HL-60 (cell line): ENCODE measurements around the gene S100P.

Experiments used
- DNase-seq, 2 experiments: peaks; one replicate each; pipeline ENCODE4 v3.0.0-alpha.2; 2010 to 2020; ENCODE audit warnings: low read depth in 1 of 2, low spot score in 1 of 2
- H3K27ac ChIP-seq: fragments of 250-450 bp; sonication (Bioruptor Pico); replicated peaks from 2 replicates; pipeline ENCODE4 v1.5.1; 2020; ENCODE audit warnings: mild to moderate bottlenecking, moderate library complexity
- H3K27me3 ChIP-seq: fragments of 250-450 bp; sonication (Bioruptor Pico); 2 replicates; pipeline ENCODE4 v1.5.1; 2021; ENCODE audit warnings: mild to moderate bottlenecking, moderate library complexity; ENCODE audit not compliant: insufficient read depth, poor library complexity, severe bottlenecking
- H3K4me3 ChIP-seq: replicated peaks from 2 replicates; pipeline ENCODE4 v1.5.1; 2011; ENCODE audit warnings: mild to moderate bottlenecking, control low read depth, low read length; ENCODE audit not compliant: insufficient read depth
- GABPA ChIP-seq: IDR thresholded peaks from 2 replicates; pipeline ENCODE4 v1.6.1; 2012; ENCODE audit warnings: low read depth
- POLR2AphosphoS5 ChIP-seq: IDR thresholded peaks from 2 replicates; pipeline ENCODE4 v1.6.1; 2012; ENCODE audit warnings: low read depth
- SPI1 ChIP-seq: IDR thresholded peaks from 2 replicates; pipeline ENCODE4 v1.6.1; 2012; ENCODE audit warnings: low read depth, mild to moderate bottlenecking, borderline replicate concordance
- TF ChIP-seq, protein P1 (sequence below): IDR thresholded peaks from one replicate; pipeline ENCODE4 v1.5.1; 2011; ENCODE audit warnings: low read length, control low read depth, inconsistent platforms; ENCODE audit not compliant: insufficient read depth
- TF ChIP-seq, protein P2 (sequence below): IDR thresholded peaks from 2 replicates; pipeline ENCODE4 v1.6.1; 2012; ENCODE audit warnings: low read depth; ENCODE audit not compliant: insufficient replicate concordance

The S100P gene

DNA sequence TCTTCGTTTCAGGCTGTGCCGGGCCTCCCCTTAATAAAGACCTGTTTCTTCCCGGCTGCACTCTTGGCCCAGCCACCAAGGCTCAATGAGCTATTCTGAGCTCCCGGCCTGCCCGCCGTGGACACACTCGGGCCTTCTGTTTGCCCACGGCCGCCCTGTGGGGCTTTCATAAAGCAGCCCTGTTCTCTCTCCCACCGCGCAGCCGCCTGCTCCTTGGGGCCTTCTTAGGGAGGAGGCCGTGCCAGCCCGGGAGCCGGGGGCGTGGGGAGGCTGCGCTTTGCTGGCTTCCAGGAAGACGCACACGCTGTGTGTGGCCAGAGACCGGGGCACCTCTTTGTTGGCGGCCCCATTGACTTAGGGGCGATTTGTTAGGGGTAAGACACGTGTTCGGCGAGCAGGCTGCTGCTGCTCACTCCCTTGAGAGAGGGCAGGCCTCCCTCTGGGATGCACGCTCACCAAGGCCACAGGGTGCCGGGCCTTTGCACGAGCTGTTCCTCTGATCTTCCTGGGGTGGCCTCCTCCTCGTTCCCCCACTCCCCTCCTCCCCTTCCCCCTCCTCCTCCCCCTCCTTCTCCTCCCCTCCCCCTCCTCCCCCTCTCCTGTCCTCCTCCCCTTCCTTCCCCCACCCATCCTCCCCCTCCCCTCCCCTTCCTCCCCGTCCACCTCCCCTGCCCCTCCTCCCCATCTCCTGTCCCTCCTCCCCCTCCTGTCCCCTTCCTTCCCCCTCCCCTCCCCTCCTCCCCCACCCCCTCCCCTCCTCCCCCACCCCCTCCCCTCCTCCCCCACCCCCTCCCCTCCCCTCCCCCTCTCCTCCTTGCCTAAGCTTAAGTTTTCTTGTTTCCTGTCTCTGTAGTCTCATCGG lies 33.6 kb downstream of the S100P start:
- TF ChIP-seq, protein P1, sequence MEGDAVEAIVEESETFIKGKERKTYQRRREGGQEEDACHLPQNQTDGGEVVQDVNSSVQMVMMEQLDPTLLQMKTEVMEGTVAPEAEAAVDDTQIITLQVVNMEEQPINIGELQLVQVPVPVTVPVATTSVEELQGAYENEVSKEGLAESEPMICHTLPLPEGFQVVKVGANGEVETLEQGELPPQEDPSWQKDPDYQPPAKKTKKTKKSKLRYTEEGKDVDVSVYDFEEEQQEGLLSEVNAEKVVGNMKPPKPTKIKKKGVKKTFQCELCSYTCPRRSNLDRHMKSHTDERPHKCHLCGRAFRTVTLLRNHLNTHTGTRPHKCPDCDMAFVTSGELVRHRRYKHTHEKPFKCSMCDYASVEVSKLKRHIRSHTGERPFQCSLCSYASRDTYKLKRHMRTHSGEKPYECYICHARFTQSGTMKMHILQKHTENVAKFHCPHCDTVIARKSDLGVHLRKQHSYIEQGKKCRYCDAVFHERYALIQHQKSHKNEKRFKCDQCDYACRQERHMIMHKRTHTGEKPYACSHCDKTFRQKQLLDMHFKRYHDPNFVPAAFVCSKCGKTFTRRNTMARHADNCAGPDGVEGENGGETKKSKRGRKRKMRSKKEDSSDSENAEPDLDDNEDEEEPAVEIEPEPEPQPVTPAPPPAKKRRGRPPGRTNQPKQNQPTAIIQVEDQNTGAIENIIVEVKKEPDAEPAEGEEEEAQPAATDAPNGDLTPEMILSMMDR: no peak
- TF ChIP-seq POLR2AphosphoS5 (no peak), GABPA (no peak), SPI1 (no peak)
- TF ChIP-seq, protein P2, sequence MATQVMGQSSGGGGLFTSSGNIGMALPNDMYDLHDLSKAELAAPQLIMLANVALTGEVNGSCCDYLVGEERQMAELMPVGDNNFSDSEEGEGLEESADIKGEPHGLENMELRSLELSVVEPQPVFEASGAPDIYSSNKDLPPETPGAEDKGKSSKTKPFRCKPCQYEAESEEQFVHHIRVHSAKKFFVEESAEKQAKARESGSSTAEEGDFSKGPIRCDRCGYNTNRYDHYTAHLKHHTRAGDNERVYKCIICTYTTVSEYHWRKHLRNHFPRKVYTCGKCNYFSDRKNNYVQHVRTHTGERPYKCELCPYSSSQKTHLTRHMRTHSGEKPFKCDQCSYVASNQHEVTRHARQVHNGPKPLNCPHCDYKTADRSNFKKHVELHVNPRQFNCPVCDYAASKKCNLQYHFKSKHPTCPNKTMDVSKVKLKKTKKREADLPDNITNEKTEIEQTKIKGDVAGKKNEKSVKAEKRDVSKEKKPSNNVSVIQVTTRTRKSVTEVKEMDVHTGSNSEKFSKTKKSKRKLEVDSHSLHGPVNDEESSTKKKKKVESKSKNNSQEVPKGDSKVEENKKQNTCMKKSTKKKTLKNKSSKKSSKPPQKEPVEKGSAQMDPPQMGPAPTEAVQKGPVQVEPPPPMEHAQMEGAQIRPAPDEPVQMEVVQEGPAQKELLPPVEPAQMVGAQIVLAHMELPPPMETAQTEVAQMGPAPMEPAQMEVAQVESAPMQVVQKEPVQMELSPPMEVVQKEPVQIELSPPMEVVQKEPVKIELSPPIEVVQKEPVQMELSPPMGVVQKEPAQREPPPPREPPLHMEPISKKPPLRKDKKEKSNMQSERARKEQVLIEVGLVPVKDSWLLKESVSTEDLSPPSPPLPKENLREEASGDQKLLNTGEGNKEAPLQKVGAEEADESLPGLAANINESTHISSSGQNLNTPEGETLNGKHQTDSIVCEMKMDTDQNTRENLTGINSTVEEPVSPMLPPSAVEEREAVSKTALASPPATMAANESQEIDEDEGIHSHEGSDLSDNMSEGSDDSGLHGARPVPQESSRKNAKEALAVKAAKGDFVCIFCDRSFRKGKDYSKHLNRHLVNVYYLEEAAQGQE: no peak
- no peak for DNase-seq
- Histone ChIP-seq H3K27me3 (no peaks in the 10 kb centered on the region), H3K27ac (no peak overlapping the region), H3K4me3 (no peak overlapping the region)

DNA sequence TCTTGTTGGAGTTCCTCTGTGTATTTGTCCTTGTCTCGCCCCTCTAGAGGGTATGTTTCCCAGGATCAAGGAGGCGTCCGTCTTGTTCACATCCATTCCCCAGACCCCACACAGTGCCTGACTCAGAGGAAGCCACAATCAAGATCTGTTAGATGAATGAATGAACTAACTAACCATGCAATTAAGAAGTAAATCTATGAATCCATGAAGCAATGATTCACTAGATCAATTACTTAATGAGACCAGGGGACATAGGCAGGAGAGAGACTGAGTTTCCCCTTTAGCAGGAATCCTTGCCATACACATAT lies 34.2 kb downstream of the S100P start:
- Histone ChIP-seq H3K27ac (no peak overlapping the region), H3K27me3 (no peaks in the 10 kb centered on the region), H3K4me3 (no peak overlapping the region)
- DNase-seq: no peak
- TF ChIP-seq, protein P1: no peak
- TF ChIP-seq SPI1 (no peak), GABPA (no peak)

DNA sequence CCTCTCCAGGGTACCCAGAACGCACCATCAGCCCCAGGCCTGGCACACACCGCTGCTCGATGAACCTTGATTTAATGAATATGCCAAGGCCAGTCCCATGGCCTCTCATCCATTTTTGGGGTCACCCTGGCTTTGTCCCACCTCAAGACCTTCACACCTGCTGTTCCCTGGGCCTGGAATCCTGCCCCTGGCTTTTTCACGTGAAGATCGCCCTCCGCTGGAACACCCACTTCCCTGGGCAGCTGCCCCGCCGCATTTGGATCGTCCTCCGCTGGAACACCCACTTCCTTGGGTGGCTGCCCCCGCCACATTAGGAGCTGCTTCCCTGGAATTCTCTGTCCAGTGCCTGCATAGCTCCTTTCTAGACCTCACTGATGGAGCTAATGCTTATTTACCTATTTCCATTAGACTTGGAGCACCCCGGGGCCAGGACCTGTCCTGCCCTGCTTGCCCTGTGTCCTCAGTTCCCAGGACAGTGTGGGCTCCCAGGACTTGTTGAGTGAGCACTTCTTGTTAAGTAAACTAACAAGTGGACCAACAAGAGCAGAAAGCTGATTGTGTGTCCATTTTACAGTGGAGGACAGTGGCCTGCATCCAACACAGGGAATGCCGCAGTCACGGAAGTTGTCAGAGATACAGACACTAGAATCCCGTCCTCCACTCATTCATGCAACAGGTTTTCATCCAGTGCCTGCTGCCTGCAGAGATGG lies 34.8 kb downstream of the S100P start:
- no peak for DNase-seq
- no peak for TF ChIP-seq POLR2AphosphoS5
- TF ChIP-seq GABPA: no peak
- TF ChIP-seq SPI1: no peak
- TF ChIP-seq, protein P1: no peak
- TF ChIP-seq, protein P2: no peak
- Histone ChIP-seq H3K27ac (no peak overlapping the region), H3K27me3 (no peaks in the 10 kb centered on the region), H3K4me3 (no peak overlapping the region)
